ENCODE measurements around the gene ATP12A.

ATP12A gene

GRCh38 chr13:24680258-24680920 lies at the start of gene ATP12A:
ATP12A (plus strand) TSS chr13:24680408; CDS start chr13:24680744, 336 bp downstream.
- DNase-seq (ENCODE audit: low read depth) = peak; percentile 19

GRCh38 chr13:24630851-24631620 lies 49.2 kb upstream of the ATP12A start:
- DNase-seq (ENCODE audit: low read depth) = no peak

DNA sequence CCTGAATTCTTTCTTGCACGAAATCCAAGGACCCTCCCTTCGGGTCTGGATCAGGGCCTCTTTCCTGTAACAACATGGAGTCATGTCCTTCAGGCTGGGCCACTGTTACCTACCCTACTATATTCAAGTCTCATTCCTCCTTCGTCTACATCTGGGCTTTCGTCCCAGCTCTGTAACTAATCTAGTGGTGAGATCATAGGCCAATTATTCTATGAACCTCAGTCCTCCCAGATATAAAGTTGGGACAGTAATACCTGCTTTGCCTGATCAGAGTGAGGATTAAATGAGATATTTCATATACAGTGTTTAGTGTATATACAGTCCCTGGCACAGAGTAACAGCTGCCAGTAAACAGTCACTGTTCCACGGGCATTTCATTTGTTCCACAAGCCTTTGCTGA lies 48.3 kb upstream of the ATP12A start:
- no peak for DNase-seq (ENCODE audit: low read depth)

DNA sequence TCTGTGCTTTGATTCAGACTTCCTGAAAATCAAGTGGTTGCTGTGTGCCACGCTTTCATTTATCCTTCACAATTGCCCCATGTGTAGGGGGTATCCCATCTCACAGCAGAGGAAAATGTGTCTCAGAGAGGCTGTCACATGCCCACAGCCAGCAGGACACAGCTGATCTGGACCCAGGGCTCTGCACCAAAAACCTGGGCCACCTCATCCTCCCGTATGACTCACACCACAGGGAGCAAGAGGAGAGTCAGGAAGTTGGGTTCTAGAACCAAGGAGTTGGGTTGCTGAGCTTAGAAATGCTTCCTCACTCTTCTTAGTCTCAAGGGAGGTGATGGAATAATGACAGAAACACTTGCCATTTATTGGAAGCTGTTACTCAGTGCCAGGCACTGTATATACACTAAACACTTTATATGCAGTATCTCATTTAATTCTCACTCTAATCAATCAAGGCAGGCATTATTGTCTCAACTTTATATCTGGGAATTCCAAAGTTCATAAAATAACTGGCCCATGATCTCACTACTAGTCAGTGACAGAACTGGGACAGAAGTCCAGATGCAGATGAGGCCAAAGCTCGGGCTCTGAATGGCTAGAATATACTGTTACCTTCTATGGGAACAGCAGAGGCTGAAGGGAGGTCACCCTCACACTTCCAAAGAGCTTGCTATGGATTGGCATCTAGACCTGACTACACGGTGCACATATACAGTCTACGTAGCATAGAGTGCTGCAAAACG lies 47.7 kb upstream of the ATP12A start:
- DNase-seq (ENCODE audit: low read depth) = no peak

- DNase-seq (ENCODE audit: low read depth) = no peak
Observed at GRCh38 chr13:24636776-24637175, 43.4 kb upstream of the ATP12A start.

DNA sequence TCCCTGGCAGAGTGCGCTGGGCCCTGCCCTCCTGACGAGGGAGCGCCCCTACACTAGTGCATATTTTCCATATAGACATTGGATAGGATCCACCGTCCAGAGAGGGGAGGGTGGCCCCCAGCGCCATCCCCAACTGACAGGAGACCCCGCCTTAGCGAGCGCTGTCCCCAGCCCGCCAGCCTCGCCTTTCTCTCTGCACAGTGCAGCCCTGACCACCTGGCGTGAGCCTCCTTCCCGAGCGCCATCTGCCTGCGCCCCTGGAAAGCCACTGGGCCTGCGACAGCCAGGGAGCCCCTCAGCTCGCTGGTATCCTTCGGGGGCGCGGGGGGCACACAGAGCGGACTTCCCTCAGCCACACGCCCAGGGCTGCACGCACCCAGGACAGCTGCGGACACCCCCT lies 42.1 kb upstream of the ATP12A start:
- no peak for DNase-seq (ENCODE audit: low read depth)

- no peak for DNase-seq (ENCODE audit: low read depth)
Observed at GRCh38 chr13:24640752-24641151, 39.5 kb upstream of the ATP12A start.

- no peak for DNase-seq (ENCODE audit: low read depth)
Observed at GRCh38 chr13:24642219-24642618, 38.0 kb upstream of the ATP12A start.

DNA sequence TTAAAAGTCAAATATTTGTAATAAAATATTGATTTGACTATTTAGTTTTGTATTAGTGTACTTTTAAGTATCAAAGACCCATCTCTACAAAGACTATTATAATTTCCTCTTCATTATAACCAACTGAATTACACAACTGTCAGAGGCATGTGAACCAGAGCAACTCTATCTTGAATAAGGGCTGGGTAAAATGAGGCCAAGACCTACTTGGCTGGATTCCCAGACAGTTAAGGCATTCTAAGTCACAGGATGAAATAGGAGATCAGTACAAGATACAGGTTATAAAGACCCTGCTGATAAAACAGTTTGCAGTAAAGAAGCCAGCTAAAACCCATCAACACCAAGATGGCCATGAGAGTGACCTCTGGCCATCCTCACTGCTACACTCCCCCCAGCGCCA lies 36.2 kb upstream of the ATP12A start:
- no peak for DNase-seq (ENCODE audit: low read depth)

- DNase-seq (ENCODE audit: low read depth) = no peak
Observed at GRCh38 chr13:24648271-24648670, 31.9 kb upstream of the ATP12A start.

DNA sequence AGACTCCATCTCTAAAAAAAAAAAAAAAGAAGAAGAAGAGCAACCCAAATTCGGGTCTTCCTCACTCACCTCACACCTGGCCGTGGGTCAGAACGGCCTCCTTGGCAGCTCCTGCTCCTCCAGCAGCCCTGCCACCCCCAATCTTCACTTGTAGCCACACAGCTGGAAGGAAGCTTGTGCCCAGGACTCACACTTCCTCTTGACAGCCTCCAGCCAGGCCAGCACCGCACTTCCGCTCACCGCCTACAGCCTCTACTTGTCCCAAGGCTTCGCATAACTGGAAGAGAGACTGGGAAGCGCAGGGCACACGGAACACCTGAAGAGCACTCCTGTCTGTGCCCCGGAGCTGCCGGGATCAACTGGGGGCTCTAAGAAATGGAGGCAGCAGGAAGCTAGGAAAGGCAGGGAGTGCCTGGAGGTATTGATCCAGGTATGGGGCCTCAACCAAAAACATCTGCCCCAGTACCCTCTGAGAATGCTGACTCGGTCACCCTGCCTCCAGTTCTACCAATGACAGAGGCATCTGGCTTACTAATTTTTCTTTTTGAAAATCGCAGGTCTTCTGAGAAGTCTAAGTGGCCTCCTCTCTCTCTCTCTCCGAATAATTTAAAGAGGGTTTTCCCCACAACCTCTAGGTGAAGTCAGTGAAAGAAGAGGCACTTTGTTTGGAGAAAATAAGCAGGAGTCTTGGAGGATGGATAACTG lies 31.1 kb upstream of the ATP12A start:
- DNase-seq (ENCODE audit: low read depth) = no peak

- no peak for DNase-seq (ENCODE audit: low read depth)
Observed at GRCh38 chr13:24649688-24650043, 30.5 kb upstream of the ATP12A start.

DNA sequence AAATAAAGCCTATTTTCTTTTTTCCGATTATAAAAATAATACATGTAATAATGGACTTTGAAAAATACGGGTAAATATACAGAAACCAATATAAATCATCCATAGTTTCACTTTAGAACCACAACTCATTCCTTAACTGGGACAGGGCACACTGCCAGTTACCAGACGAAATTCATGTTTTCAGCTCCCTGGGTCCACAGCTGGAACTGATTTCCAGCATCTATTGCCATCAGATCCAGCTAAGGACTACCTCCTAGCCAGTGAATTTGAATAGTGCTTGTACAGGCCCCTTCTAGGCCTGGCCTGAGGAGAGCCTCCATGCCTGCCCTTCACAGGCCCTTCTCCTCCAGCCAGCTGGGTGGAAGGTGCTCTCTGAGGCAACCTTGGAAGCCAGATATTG lies 30.0 kb upstream of the ATP12A start:
- DNase-seq (ENCODE audit: low read depth) = no peak

GRCh38 chr13:24651718-24652345 lies 28.4 kb upstream of the ATP12A start:
- DNase-seq (ENCODE audit: low read depth) = no peak

DNA sequence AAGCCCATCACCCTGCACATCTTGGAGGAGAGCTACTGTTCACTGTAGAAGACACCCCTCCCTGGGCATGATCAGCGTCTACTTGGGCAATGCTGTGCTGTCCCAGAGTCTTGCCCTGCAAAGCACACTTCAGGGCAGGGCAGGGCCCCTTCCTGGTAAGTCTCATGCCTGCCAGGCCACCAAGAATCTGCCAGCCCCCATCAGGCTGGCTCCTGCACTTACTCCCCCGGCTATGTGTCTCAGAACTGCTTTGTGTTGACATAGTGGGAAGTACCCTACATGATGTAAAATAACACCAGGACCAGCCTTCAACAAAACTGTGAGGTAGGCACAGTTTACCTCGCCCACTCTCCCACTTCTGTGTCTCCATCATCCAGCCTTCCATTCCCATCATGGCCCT lies 27.8 kb upstream of the ATP12A start:
- DNase-seq (ENCODE audit: low read depth) = no peak

DNA sequence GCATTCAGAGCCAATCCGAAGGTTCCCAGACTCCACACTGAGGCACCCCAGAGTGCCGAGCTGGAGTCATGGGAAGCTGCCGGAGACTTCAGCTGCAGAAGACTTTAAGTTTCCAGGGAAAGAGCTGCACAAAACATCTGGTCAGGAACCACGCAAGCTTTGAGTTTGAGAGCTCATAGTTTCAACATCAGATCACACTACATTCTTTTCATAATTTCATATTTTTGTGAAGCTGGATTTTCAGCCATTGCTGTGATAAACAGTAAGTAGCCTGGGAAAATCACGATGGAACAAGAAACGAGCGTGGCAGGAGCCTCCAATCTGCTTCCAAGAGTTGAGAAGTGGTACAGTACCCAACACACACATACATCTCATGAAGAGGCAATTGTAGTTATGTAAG lies 25.5 kb upstream of the ATP12A start:
- DNase-seq (ENCODE audit: low read depth) = no peak

- DNase-seq (ENCODE audit: low read depth) = no peak
Observed at GRCh38 chr13:24659239-24659638, 21.0 kb upstream of the ATP12A start.

DNA sequence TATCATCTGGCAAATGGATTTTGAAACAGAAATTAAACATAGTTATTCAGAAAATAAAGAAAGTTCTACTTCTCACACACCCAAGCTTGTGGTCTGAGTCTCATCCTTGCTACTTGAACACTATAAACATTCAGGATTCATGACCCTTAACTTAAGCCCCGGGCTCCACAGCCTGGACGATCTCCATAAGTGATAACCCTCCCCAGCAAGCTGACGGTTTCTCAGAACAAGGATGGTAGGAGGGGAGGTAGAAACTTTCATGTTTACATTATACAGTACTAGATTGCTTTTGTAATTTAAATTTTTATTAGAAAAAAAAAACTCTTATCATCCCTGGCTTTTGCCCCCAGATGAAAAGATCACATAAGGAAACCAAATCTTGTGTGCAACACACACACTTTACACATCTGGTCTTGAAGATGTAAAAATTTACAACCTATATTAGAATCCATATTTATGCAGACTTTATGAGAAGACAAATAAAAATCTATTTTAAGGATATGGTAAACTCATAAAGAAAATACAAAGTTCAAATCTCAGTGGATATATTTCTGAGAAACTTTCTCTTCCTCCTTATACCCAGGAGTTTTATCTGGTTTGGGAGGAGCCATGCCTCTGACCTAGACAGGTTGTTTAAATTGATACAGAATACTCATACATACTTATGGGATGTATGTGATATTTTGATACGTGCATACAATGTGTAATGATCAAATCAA lies 20.0 kb upstream of the ATP12A start:
- no peak for DNase-seq (ENCODE audit: low read depth)

DNA sequence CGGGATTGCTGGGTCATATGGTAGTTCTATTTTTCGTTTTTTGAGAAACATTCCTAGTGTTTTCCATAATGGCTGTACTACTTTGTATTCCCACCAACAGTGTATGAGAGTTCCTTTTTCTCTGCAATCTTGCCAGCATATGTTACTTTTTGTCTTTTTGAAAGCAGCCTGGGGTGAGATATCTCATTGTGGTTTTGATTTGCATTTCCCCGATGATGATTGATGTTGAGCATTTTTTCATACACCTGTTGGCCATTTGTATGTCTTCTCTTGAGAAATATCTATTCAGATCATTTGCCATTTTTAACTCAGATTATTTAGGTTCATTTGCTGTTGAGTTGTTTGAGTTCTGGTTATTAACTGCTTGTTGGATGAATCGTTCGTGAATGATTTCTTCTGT lies 18.5 kb upstream of the ATP12A start:
- no peak for DNase-seq (ENCODE audit: low read depth)

DNA sequence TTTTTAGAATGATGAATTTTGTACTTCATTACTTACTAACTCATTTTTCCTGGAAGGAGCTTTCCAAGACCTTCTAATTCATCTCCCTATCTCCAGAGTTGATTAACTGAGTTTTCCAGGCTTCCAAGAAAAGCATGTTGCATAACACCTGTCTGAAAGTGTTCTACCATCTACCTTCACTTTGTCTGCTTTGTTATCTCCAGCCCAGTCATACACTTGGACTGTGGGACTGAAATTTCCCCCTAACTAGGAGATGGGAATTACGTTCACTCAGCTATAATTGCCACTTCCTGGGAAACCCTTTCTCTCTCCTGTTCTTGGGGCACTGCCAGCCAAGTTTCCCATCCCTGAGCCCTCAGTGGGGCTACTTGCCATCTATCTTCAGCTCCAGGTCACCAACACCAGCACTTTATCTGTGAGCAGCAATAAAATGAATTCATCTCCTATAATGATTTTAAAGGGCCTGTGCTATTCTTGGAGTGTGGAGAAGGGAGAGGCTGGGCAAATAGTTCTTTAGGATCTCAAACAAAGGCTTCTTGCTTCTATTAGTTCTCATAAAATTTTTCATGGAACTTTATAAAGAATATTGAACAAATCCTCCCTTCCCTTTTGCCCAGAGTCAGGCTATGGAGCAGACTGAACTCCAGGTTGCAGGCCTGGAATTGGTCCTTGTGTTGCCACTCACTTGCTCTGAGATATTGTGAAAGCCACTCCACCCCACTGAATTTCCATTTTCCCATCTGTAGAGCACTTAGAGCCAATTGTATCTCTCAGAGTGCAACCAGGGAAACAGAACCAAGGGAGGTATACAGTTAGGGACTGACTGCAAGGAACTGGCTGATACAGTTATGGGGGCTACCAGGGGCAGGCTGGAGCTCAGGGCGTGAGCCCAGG lies 17.8 kb upstream of the ATP12A start:
- no peak for DNase-seq (ENCODE audit: low read depth)

- DNase-seq (ENCODE audit: low read depth) = no peak
Observed at GRCh38 chr13:24663089-24663395, 17.2 kb upstream of the ATP12A start.
